ENCODE results near the gene KLHL29. TPM values are rescaled to one million over a fixed set of nuclear protein-coding genes. Genes with fewer than 3 reads are reported as not detected.

KLHL29 gene
- total RNA-seq, 1 donor from 2014 or later, result 4.4 TPM

- no peak overlapping the region for H3K27ac Mint-ChIP-seq
These were observed 15.7 kb downstream of the KLHL29 start for GRCh38 chr2:23400703-23401102.

GRCh38 chr2:23401427-23402204, 16.6 kb downstream of the KLHL29 start:
- no peak overlapping the region for H3K27ac Mint-ChIP-seq
- H3K27me3 Mint-ChIP-seq, result peaks cover 9% of the 10 kb centered on the region
- peaks cover 11% of the 10 kb centered on the region for H3K4me1 Mint-ChIP-seq (ENCODE audit: low read depth)
- H3K4me3 Mint-ChIP-seq (ENCODE audit: low read depth), result no peak overlapping the region
- no peak for TF ChIP-seq CTCF (IDR thresholded peaks at IDR 0.05; ENCODE audit: unreplicated experiment)
- H3K36me3 Mint-ChIP-seq (ENCODE audit: insufficient read depth), result no peaks in the 10 kb centered on the region
- DNase-seq (ENCODE audit: low spot score, unreplicated experiment), result no peak
- H3K9me3 Mint-ChIP-seq (ENCODE audit: low read depth), result no peaks in the 10 kb centered on the region

More at GRCh38 chr2:23400703-23401102, 15.7 kb downstream of the KLHL29 start:
- Mint-ChIP-seq H3K4me3 (ENCODE audit: low read depth) (no peak overlapping the region), H3K27me3 (peaks cover 16% of the 10 kb centered on the region), H3K36me3 (ENCODE audit: insufficient read depth) (no peaks in the 10 kb centered on the region), H3K4me1 (ENCODE audit: low read depth) (peaks cover 11% of the 10 kb centered on the region), H3K9me3 (ENCODE audit: low read depth) (no peaks in the 10 kb centered on the region)
- DNase-seq (ENCODE audit: low spot score, unreplicated experiment), result no peak
- no peak for TF ChIP-seq CTCF (IDR thresholded peaks at IDR 0.05; ENCODE audit: unreplicated experiment)

DNA sequence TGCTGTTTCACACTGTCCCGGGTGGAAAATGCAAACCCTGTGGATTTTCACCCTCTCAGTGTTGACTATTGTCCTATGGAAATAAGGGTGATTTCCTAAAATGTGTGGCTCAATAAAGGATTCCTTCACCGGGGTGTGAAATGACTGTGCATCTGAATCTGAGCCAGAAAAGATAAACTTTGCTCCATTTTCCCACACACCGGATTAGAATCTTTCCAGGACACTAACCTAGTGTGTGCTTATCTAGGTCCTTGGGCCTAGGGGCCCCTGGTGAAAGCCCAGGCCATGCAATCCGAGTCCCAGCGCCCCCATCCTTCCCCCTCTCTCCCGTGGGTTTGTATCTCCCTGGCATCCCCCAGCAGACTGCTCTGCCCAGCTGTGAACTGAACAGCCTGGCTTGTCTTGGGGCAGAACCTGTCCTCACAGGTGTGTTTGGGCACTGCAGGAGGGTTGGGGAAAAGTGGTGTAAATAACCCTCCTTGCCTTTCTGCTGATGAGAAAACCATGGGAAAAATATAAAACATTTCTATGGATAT, 17.3 kb downstream of the KLHL29 start:
- Mint-ChIP-seq H3K4me3 (ENCODE audit: low read depth) (no peak overlapping the region), H3K27ac (no peak overlapping the region), H3K27me3 (peaks cover 6% of the 10 kb centered on the region), H3K4me1 (ENCODE audit: low read depth) (peaks cover 11% of the 10 kb centered on the region), H3K9me3 (ENCODE audit: low read depth) (no peaks in the 10 kb centered on the region), H3K36me3 (ENCODE audit: insufficient read depth) (no peaks in the 10 kb centered on the region)
- no peak for TF ChIP-seq CTCF (IDR thresholded peaks at IDR 0.05; ENCODE audit: unreplicated experiment)
- no peak for DNase-seq (ENCODE audit: low spot score, unreplicated experiment)

DNA sequence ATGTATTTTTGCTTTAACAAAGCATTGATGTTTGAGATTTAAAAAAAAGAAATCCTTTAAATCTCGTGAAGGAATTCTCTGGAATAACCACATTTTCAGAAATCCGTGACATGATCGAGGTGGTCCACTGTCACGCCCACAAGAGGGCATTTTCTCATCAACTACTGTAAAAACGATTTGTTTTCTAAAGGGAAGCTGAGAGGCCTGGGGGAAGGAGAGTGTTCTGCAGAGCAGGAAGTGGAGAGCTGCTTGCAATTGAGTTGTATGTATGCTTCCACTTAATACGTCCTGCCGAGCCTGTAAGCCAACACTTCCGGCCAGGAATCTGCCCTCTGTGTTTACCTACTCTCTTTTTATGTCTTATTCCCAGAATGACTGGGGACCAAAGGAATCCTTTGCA, 19.4 kb downstream of the KLHL29 start:
- no peak for TF ChIP-seq CTCF (IDR thresholded peaks at IDR 0.05; ENCODE audit: unreplicated experiment)
- Mint-ChIP-seq H3K9me3 (ENCODE audit: low read depth) (no peaks in the 10 kb centered on the region), H3K4me3 (ENCODE audit: low read depth) (no peak overlapping the region), H3K36me3 (ENCODE audit: insufficient read depth) (no peaks in the 10 kb centered on the region), H3K27me3 (peaks cover 6% of the 10 kb centered on the region), H3K4me1 (ENCODE audit: low read depth) (peaks cover 11% of the 10 kb centered on the region), H3K27ac (no peak overlapping the region)
- no peak for DNase-seq (ENCODE audit: low spot score, unreplicated experiment)

GRCh38 chr2:23409248-23409647, 24.3 kb downstream of the KLHL29 start:
- DNase-seq (ENCODE audit: low spot score, unreplicated experiment), result no peak
- H3K4me1 Mint-ChIP-seq (ENCODE audit: low read depth), result peaks cover 5% of the 10 kb centered on the region
- H3K4me3 Mint-ChIP-seq (ENCODE audit: low read depth), result no peak overlapping the region
- no peak for TF ChIP-seq CTCF (IDR thresholded peaks at IDR 0.05; ENCODE audit: unreplicated experiment)
- H3K27me3 Mint-ChIP-seq, result peaks cover 10% of the 10 kb centered on the region
- no peaks in the 10 kb centered on the region for H3K9me3 Mint-ChIP-seq (ENCODE audit: low read depth)
- no peak overlapping the region for H3K27ac Mint-ChIP-seq
- no peaks in the 10 kb centered on the region for H3K36me3 Mint-ChIP-seq (ENCODE audit: insufficient read depth)

All from progenitor cell of endocrine pancreas (in vitro differentiated cells).